Karpas-422 (cell line): ENCODE measurements around the gene CDC37. TPM values are rescaled to one million over a fixed set of nuclear protein-coding genes. Genes with fewer than 3 reads are reported as not detected.
"Not testable (repeated sequence)": the region's sequence is repeated elsewhere in the genome, so short reads cannot be mapped to it uniquely, and the experiment has no call there.

Experiments used
- DNase-seq: peaks from one replicate; pipeline ENCODE4 v3.0.0-alpha.2; 2015
- H2AFZ ChIP-seq: fragments of 200-600 bp; sonication (generic); 2 replicates; pipeline ENCODE4 v1.6.1; 2014; ENCODE audit warnings: antibody characterized with exemption, low read length, mixed read lengths
- H3K27ac ChIP-seq: fragments of 200-600 bp; sonication (generic); 2 replicates; pipeline ENCODE4 v1.5.1; 2014; ENCODE audit warnings: mild to moderate bottlenecking, low read length, moderate library complexity
- H3K27me3 ChIP-seq: fragments of 200-600 bp; sonication (generic); 2 replicates; pipeline ENCODE4 v1.6.1; 2014; ENCODE audit warnings: low read length, mixed read lengths
- H3K36me3 ChIP-seq: fragments of 200-600 bp; sonication (generic); 2 replicates; pipeline ENCODE4 v1.6.1; 2014; ENCODE audit warnings: low read length, mixed read lengths; ENCODE audit not compliant: insufficient read depth
- H3K4me1 ChIP-seq: fragments of 200-600 bp; sonication (generic); 2 replicates; pipeline ENCODE4 v1.6.1; 2014; ENCODE audit warnings: mild to moderate bottlenecking, low read length, mixed read lengths
- H3K4me2 ChIP-seq: fragments of 200-600 bp; sonication (generic); 2 replicates; pipeline ENCODE4 v1.6.1; 2014; ENCODE audit warnings: low read length, low read depth, mild to moderate bottlenecking; ENCODE audit not compliant: poor library complexity, severe bottlenecking
- H3K4me3 ChIP-seq: fragments of 200-600 bp; sonication (generic); 2 replicates; pipeline ENCODE4 v1.5.1; 2014; ENCODE audit warnings: mild to moderate bottlenecking, antibody characterized with exemption, low read length, mixed read lengths
- H3K79me2 ChIP-seq: fragments of 200-600 bp; sonication (generic); 2 replicates; pipeline ENCODE4 v1.6.1; 2014; ENCODE audit warnings: mild to moderate bottlenecking, low read length, mixed read lengths
- H3K9ac ChIP-seq: fragments of 200-600 bp; sonication (generic); 2 replicates; pipeline ENCODE4 v1.6.0; 2014; ENCODE audit warnings: low read length
- H3K9me2 ChIP-seq: fragments of 200-600 bp; sonication (generic), shearing (Covaris generic); replicated peaks from 2 replicates; pipeline ENCODE4 v1.6.0; 2014; ENCODE audit warnings: mild to moderate bottlenecking, low read length, moderate library complexity; ENCODE audit not compliant: insufficient read depth
- H3K9me3 ChIP-seq: fragments of 300-700, 200-600 bp; sonication (generic); 2 replicates; pipeline ENCODE4 v1.6.1; 2014; ENCODE audit warnings: low read length, mixed read lengths
- H4K20me1 ChIP-seq: fragments of 200-600 bp; sonication (generic); 2 replicates; pipeline ENCODE4 v1.6.1; 2014; ENCODE audit warnings: mild to moderate bottlenecking, antibody characterized with exemption, low read length, low read depth; ENCODE audit not compliant: insufficient read depth
- total RNA-seq: library from RNA; depleted of rRNA; stranded (reverse); fragments of >200 nt; shearing (Covaris generic); gene quantifications from 2 replicates; pipeline ENCODE4 v1.2.3, GENCODE V29; 2014; ENCODE audit warnings: low replicate concordance

CDC37 gene
- total RNA-seq, 1 experiment from 2014 or later: 86.3 TPM

DNA sequence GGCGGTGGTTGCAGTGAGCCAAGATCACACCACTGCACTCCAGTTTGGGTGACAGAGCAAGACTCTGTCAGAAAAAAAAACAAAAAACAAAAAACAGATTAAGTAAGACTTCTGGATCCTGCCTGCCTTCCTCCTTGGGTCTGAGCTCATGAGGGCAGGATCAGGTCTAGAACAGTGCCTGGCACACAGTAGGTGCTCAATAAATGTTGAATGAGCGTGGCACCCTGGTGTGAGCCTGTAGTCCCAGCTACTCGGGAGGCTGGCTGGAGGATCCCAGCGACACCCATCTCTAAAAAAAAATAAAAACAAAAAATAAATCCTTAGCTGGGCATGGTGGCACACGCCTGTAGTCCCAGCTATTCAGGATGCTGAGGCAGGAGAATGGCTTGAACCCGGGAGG lies 2.8 kb upstream of the CDC37 start:
- H3K27ac ChIP-seq: no peak overlapping the region
- no peak overlapping the region for H3K9ac ChIP-seq
- H2AFZ ChIP-seq: no peak overlapping the region
- H3K9me2 ChIP-seq: no peaks in the 10 kb centered on the region
- no peak overlapping the region for H3K4me2 ChIP-seq
- H3K4me3 ChIP-seq: no peak overlapping the region
- H4K20me1 ChIP-seq: peaks cover 11% of the 10 kb centered on the region; the same call in 1 of the 2 replicates
- no peak for DNase-seq
- peaks cover 23% of the 10 kb centered on the region for H3K4me1 ChIP-seq
- H3K27me3 ChIP-seq: no peaks in the 10 kb centered on the region
- H3K9me3 ChIP-seq: no peaks in the 10 kb centered on the region
- H3K36me3 ChIP-seq: no peaks in the 10 kb centered on the region
- peaks cover 21% of the 10 kb centered on the region for H3K79me2 ChIP-seq

DNA sequence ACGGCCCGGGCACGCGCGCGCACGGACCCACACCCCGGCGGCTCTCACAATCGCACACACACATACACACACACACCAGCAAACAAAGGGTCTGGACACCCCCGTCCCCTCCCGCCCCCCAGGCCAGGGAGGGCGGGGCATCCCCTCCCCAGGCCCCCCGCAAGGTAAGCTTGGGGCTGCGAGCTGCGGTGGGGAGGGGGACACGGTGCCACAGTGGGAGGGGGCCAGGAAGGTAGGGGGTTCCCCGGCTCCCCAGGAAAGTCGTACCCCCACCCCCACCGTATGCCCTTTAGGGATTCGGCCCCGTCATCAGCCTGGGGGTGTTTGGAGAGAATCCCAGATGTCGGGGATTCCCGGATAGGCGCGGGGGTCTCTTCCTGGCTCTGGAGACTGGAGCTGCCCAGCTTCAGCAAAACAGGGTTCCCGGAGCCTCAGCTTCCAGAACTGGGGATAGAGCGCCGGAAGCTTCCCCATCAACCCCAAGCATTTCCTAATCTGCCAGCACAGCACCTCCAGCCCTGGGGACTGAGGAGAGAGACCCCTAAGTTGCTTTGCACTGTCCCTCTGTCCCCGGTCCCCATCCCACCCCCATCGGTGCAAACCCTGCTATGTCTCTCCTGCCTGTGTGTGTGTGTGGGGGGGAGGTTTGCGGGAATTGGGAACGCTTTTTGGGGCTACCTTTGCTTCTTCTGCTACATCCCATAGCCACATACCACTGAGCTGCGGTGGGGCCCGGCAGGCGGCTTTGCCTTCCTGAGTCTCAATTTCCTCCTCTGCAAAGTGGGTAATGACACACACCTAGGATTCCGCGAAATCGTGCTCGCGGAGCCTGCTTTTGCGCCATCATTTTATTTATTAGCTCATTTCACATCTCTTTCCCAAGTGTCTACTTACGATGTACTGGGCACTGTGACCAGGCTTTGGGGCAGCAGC lies 1.8 kb upstream of the CDC37 start:
- Histone ChIP-seq H3K9me2 (no peaks in the 10 kb centered on the region), H3K4me2 (peak overlapping the region; percentile 95), H3K79me2 (peaks cover 32% of the 10 kb centered on the region), H3K4me3 (peak overlapping the region; percentile 100; the same call in 1 of the 2 replicates), H3K4me1 (peaks cover 29% of the 10 kb centered on the region), H4K20me1 (peaks cover 17% of the 10 kb centered on the region; the same call in 1 of the 2 replicates), H3K9me3 (no peaks in the 10 kb centered on the region), H3K36me3 (peaks cover under 1% of the 10 kb centered on the region; the same call in 1 of the 2 replicates), H3K27ac (no peak overlapping the region), H3K27me3 (no peaks in the 10 kb centered on the region), H3K9ac (no peak overlapping the region), H2AFZ (no peak overlapping the region)
- no peak for DNase-seq

DNA sequence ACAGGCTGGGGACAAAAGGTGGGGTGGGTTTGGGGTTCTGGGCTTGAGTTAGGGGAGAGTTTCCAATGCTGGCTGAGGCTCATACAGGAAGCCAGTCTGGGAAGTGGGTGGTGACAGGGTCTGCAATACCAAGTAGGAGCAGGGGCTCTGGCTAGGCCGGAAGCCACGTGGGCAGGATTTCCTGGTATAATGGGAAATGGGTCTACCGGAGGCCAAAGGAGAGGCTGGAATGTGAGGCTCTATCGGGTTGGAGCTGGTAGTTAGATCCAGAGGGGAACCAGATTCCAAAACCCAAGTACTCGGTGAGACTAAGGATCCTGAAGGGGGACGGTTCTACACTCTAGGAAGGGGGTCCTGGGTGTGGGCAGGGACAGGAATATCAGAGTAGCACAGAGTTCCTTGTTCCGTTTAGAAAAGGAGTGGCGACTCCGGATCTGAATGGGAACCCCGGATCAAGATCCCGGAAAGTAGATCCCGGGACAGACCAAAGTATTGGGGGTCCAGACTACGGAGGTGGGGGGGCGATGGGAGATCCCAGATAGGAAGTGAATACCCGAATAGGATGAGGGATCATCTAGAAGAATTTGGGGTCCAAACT lies 802 bp downstream of the CDC37 start:
- H2AFZ ChIP-seq: no peak overlapping the region

DNA sequence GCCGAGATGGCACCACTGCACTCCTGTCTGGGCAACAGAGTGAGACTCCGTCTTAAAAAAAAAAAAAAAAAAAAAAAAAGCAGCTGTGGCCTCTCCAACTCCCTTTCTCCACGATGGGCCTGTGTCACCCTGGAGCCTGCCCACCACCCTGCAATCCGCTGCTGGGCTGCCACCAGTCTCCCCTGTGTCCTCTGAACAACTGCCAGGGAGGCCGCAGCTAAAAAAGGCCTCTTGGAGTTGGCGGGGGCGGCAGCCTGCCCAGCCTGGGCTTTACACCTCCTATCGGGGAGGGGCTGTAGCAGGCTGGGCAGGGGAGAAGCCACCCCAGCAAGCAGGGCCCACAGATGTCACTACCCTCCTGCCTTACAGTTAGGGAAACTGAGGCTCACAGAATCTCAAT lies 3.5 kb downstream of the CDC37 start:
- peaks cover 4% of the 10 kb centered on the region for H3K36me3 ChIP-seq
- no peaks in the 10 kb centered on the region for H3K9me2 ChIP-seq
- no peak for DNase-seq
- no peaks in the 10 kb centered on the region for H3K9me3 ChIP-seq
- peaks cover 52% of the 10 kb centered on the region for H3K79me2 ChIP-seq
- no peak overlapping the region for H3K4me3 ChIP-seq
- no peak overlapping the region for H3K4me2 ChIP-seq
- H2AFZ ChIP-seq: no peak overlapping the region
- no peaks in the 10 kb centered on the region for H3K27me3 ChIP-seq
- H3K4me1 ChIP-seq: peaks cover 29% of the 10 kb centered on the region
- H4K20me1 ChIP-seq: peaks cover 31% of the 10 kb centered on the region
- no peak overlapping the region for H3K9ac ChIP-seq
- H3K27ac ChIP-seq: no peak overlapping the region

More for the DNA sequence above, 802 bp downstream of the CDC37 start:
- Histone ChIP-seq H3K79me2 (peaks cover 52% of the 10 kb centered on the region), H3K4me2 (peak overlapping the region; percentile 95), H3K27me3 (no peaks in the 10 kb centered on the region), H3K9me3 (no peaks in the 10 kb centered on the region), H4K20me1 (peaks cover 31% of the 10 kb centered on the region), H3K9ac (peak overlapping the region; percentile 100), H3K27ac (peak overlapping the region; percentile 32), H3K36me3 (peaks cover 4% of the 10 kb centered on the region), H3K9me2 (no peaks in the 10 kb centered on the region), H3K4me3 (peak overlapping the region; percentile 100), H3K4me1 (peaks cover 29% of the 10 kb centered on the region)
- DNase-seq: peak; percentile 57

DNA sequence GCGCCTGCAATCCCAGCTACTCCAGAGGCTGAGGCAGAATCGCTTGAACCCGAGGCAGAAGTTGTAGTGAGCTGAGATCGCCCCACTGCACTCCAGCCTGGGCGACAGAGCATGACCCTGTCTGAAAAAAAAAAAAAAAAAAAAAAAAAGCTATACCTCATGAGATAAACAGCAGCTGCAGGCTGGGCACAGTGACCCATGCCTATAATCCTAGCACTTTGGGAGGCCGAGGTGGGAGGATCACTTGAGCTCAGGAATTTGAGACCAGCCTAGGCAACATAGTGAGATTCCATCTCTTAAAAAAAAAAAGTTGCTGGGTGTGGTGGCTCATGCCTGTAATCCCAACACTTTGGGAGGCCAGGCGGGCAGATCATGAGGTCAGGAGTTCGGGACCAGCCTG lies 4.0 kb downstream of the CDC37 start:
- H3K27me3 ChIP-seq, H3K9ac ChIP-seq, H3K27ac ChIP-seq, H3K4me3 ChIP-seq, H3K4me2 ChIP-seq, H2AFZ ChIP-seq, DNase-seq, H3K9me3 ChIP-seq, H3K36me3 ChIP-seq, H3K9me2 ChIP-seq: not testable (repeated sequence)
- Histone ChIP-seq H3K79me2 (peaks cover 52% of the 10 kb centered on the region), H3K4me1 (peaks cover 25% of the 10 kb centered on the region), H4K20me1 (peaks cover 31% of the 10 kb centered on the region)

DNA sequence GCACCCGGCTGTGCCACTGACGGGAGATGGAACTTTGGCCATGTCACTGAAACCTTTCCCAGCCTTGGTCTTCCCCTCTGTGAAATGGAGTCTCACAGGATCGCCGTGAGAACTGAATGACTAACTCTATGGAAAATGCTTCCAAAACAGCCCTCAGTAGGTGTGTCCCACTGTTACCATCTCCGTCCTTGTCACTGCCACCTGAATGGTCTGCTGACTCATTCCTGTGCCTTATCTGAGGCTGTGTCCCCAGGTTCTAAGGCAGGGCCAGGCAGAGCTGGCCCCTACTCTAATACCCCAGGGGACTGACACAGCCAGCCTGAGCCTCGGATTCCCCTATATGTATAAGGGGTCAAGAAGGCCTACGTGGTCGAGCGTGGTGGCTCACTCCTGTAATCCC lies 4.5 kb downstream of the CDC37 start:
- H3K36me3 ChIP-seq: peaks cover 4% of the 10 kb centered on the region
- no peaks in the 10 kb centered on the region for H3K27me3 ChIP-seq
- DNase-seq: no peak
- no peak overlapping the region for H3K27ac ChIP-seq
- H3K4me3 ChIP-seq: no peak overlapping the region
- no peaks in the 10 kb centered on the region for H3K9me3 ChIP-seq
- no peak overlapping the region for H3K9ac ChIP-seq
- peaks cover 21% of the 10 kb centered on the region for H3K4me1 ChIP-seq
- H2AFZ ChIP-seq: no peak overlapping the region
- H3K9me2 ChIP-seq: no peaks in the 10 kb centered on the region
- H3K79me2 ChIP-seq: peaks cover 52% of the 10 kb centered on the region
- peaks cover 31% of the 10 kb centered on the region for H4K20me1 ChIP-seq
- H3K4me2 ChIP-seq: no peak overlapping the region

DNA sequence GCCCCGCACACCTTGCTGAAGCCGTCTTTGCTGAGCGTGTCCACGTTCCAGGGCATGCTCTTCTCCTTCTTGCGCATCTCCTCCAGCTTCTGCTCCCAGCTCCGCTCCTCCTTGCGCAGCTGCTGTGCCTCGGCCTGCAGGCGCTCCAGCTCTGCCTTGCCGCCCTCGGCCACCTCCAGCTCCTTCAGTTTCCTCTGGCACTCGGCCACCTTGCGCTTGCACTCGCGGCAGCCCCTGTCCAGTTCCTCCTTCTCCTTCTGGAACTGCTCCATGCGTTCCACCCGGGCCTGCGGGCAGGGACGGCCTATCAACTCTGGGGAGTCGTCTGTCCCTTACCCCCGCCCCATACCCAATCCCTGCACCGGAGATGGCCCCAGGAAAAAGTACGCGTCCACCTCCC lies 7.4 kb downstream of the CDC37 start:
- H3K79me2 ChIP-seq: peaks cover 27% of the 10 kb centered on the region

DNA sequence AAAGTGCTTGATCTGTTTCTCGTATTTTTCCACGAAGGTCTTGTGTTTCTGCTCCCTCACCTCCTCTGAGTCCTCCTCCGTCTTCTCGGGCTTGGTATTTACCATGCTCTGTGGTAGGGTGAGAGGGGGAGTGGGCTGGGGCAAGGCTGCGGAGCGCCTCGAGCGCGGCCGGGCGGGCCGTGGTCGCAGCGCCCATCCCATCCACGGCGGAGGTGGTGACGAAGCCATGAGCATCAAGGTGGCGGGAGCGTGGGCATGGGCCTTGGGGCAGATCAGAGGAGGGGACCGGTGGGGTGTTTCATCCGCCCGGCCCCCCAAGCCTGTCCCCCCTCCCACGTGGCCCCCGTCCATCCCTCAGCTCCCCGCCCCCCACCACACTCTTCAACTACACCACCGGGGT lies 7.9 kb downstream of the CDC37 start:
- Histone ChIP-seq H3K4me3 (no peak overlapping the region), H3K27me3 (no peaks in the 10 kb centered on the region), H3K4me1 (no peaks in the 10 kb centered on the region), H2AFZ (no peak overlapping the region), H3K9ac (no peak overlapping the region), H3K79me2 (peaks cover 23% of the 10 kb centered on the region), H4K20me1 (peaks cover 17% of the 10 kb centered on the region), H3K9me2 (no peaks in the 10 kb centered on the region), H3K9me3 (no peaks in the 10 kb centered on the region), H3K36me3 (peaks cover 4% of the 10 kb centered on the region), H3K27ac (no peak overlapping the region), H3K4me2 (no peak overlapping the region)
- DNase-seq: no peak

More for the DNA sequence above, 7.4 kb downstream of the CDC37 start:
- no peak overlapping the region for H3K27ac ChIP-seq
- H3K4me3 ChIP-seq: no peak overlapping the region
- H3K9me2 ChIP-seq: no peaks in the 10 kb centered on the region
- no peak overlapping the region for H3K4me2 ChIP-seq
- H3K4me1 ChIP-seq: peaks cover 3% of the 10 kb centered on the region
- H3K27me3 ChIP-seq: no peaks in the 10 kb centered on the region
- no peaks in the 10 kb centered on the region for H3K9me3 ChIP-seq
- peaks cover 4% of the 10 kb centered on the region for H3K36me3 ChIP-seq
- H4K20me1 ChIP-seq: peaks cover 19% of the 10 kb centered on the region
- no peak overlapping the region for H3K9ac ChIP-seq
- H2AFZ ChIP-seq: no peak overlapping the region
- DNase-seq: no peak
